GM21528 (cell line): ENCODE data around the gene B3GALT6.

ENCODE experiments used
- ATAC-seq: cut with Tn5 transposase; IDR thresholded peaks from one replicate; pipeline ENCODE4 v1.9.1; 2021; ENCODE audit warnings: mild to moderate bottlenecking, moderate library complexity; ENCODE audit not compliant: unreplicated experiment, low FRiP score

B3GALT6 gene

GRCh38 chr1:1229770-1230169 lies 2.3 kb upstream of the B3GALT6 start:
- ATAC-seq, result no peak

DNA sequence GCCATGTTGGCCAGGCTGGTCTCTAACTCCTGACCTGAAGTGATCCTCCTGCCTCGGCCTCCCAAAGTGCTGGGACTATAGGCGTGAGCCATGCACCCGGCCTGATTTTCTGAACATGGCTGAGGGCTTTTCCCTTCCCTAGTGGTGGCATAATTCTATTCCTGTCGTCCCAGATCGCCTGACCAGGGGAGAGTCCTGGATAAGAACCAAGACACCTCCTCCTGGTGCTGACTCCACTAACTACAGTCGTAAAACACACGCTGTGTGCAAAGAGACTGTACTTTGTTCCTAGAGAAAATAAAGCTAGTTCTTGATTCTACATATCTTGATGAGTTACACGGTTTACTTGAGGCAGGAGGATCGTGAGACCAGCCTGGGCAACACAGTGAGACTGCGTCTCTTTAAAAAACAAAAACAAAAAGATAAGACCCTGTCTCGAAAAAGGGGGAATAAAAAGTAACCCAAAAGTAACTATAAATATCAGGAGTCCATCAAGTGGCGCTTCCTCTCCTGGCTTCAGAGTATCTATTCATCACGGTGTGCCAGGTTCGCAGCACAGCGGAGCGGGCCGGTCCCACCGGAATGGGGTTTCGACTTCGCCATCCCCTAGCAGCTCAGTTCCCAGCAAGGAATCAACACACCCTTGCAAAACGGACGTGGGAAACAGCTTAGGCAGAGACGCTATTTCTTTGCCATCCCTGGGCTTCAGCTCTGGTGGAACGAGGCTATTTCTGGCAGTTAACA lies 1.2 kb upstream of the B3GALT6 start:
- ATAC-seq, result no peak

DNA sequence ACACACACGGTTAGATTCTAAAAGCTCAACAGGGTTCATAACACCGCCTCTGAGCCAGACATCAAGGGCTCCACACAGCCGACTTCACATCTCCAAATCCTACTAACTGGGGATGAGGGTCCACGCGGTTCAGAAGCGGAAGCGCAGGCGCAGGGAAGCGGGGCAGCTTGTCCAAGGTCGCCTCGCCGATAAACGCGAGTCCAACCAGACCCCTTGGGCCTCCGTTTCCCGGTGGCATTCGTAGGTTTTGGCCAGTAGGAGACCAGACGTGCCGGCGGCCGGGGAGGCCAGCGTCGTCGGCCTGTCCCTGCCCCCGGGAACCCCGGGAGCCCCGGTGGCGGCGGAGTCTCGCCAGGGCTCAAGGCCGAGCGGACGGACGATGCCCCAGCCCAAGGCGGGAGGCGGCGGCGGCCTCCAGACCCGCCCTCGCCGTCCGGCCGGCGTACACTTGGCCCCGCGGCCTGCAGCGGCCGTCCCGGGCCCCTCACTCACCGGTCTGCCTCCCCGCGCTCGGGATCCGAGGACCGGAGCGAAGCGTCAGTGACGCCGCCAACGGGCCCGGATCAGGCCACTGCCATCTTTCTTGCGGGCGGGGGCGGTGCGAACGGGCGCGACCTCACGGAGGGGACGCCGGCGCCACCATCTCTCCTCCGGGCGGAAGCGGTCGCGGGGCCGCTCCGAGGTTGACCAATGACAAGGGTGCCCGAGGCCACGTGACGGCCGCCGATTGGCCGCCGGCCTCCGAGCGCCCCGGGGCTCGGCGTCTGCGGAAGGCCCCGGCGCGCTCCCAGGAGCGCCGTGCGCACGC lies 433 bp upstream of the B3GALT6 start, which contains the start of gene SDF4:
SDF4 (minus strand) TSS at position 602 of the 808 bp plus-strand sequence. CDS start 3,229 bp downstream, outside the sequence.
- peak; percentile 86 for ATAC-seq

DNA sequence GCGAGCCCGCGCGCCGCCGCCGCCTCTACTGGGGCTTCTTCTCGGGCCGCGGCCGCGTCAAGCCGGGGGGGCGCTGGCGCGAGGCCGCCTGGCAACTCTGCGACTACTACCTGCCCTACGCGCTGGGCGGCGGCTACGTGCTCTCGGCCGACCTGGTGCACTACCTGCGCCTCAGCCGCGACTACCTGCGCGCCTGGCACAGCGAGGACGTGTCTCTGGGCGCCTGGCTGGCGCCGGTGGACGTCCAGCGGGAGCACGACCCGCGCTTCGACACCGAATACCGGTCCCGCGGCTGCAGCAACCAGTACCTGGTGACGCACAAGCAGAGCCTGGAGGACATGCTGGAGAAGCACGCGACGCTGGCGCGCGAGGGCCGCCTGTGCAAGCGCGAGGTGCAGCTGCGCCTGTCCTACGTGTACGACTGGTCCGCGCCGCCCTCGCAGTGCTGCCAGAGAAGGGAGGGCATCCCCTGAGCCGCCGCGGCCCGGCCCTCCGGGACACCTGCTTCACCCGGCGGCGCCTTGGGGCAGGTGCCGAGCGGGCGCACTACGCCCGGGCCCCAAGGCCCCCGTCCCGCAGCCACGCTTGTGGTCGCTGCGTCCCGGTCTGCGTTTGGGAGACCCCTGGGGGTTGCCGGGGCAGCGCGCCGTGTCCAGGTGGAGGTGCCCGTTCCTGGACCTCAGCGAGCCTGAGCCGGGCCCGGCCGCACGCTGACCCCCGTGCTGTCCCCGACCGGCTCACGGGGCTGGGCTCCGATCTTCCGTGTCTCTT lies 944 bp downstream of the B3GALT6 start:
- ATAC-seq, result no peak

DNA sequence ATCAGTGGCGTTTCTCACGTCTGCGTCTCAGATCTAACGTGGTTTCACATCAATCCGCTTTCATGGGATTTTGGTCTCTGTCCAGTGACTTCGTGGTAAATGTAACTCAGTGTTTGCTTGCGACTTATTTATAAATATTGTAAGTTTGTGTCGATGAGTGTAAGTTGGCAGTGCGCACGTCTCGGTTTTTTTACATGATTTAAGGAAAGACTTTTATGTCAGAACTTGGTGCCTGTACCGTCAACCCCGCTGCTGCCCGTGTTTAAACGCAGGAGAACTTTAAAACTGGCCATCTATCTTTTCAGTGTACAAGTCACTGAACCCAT lies 1.5 kb downstream of the B3GALT6 start:
- no peak for ATAC-seq

DNA sequence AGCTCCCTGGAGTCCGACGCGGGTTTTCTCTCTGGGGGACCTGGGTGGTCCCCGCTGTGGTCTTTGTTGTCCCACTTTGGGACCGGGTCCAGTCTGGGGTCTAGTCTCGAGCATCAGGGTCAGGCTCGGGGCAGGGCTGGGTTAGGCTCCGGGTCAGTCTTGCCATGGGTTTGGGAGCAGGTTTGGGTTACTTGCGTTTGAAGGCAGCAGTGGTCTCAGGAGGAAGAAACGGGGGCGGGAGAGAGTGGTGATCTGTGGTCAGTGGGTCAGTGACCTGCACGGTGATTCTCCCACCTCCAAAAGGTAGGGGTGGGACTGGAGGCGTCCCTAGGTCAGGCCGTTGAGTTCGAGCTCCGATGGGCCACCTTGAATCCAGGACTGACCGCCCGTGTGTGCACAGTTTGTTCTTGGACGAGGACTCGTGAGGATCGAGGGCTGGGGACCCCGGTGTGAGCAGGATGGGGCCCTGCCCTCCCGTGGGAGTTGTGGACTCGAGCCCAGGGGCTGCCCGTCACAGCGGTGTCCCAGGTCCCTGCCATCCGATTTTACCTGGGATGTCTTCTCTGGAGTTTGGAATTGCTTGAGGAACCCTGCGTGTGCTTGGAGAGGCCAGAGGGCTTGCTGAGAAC lies 2.3 kb downstream of the B3GALT6 start:
- no peak for ATAC-seq

DNA sequence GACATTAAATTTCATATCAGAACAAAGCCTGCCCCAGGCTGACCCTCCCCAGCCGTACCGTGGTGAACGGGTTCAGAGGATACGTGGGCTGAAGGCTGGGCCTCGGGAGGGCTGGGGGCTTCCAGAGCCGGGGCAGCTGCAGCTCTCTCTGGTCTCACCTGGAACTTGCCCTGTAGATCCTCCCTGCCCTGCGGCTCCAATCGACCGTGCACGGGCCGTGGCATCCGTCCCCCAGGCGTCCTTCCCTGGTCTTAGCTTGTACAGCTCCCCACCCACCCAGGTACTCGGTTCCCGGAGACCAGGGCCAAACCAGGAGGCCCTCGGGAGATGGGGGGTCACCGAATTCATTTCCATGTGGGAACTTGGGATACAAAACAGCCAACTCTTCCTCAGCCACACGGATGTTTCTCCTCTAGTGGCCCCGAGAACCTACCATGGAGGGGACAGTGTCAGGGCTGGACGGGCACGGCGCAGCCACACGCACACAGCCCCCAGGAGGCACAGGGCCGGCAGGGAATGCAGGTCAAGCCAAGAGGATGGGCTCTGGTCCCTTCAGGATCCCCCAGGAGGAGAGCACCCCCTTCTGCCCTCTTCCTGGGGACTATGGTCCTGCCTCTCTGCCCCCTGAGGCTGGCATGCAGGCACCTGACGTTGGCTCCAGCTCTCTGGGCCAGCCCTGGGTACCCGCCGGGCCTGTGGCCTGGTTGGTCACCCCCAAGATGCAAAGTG lies 3.1 kb downstream of the B3GALT6 start:
- no peak for ATAC-seq

DNA sequence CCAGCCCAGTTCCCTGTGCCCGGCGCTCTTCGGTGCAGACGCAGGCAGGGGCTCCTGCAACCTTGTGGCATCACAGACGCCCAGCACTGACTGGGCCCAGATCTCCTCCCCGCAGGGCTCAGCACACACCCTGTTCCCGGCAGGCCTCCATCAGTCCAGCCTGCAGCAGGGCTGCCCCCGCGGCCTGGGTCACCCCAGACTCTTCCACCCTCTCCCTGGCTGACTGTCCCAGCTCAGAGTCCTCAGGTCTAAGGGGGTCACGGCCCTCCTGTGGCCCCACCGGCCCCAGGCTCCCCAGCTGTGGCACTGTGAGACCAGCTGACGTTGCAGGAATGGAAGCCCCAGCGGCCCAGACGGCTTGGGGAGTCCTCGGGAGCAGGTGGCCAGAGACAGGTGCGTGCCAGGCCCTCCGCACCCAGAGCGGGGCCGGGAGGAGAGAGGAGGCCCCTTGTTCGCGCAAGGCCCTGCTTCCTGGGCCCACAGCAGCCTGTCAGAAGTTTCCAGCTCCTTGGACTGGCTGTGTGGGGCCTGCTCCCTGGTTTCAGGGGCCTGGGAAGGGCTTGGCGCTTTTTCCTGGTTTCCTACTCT lies 4.2 kb downstream of the B3GALT6 start:
- no peak for ATAC-seq

- no peak for ATAC-seq
These were observed 5.2 kb downstream of the B3GALT6 start for GRCh38 chr1:1236945-1237873.

- no peak for ATAC-seq
These were observed 6.1 kb downstream of the B3GALT6 start for GRCh38 chr1:1237874-1238701.

GRCh38 chr1:1238702-1239178 lies 6.7 kb downstream of the B3GALT6 start:
- ATAC-seq, result no peak

- ATAC-seq, result no peak
These were observed 7.2 kb downstream of the B3GALT6 start for GRCh38 chr1:1239227-1239613.

- ATAC-seq, result no peak
These were observed 7.7 kb downstream of the B3GALT6 start for GRCh38 chr1:1239614-1240347.

DNA sequence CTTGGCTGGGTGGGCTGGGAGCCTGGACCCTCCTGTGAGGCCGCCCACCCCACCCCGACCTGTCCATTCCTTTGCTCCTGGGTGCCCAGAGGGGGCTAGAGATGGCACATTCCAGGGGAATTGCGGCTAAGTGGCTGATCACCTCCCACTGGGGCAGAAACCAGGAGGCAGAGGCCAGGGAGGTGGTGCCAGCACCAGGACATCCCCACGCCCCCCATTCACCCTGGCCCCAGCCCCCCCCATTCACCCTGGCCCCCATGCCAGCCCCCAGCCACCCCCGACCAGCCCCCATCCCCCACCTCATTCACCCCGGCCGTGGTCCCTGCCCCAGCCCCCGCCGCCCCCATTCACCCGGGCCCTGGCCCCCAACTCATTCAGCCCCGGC lies 8.3 kb downstream of the B3GALT6 start:
- ATAC-seq, result no peak

GRCh38 chr1:1240822-1241587 lies 9.0 kb downstream of the B3GALT6 start:
- no peak for ATAC-seq

DNA sequence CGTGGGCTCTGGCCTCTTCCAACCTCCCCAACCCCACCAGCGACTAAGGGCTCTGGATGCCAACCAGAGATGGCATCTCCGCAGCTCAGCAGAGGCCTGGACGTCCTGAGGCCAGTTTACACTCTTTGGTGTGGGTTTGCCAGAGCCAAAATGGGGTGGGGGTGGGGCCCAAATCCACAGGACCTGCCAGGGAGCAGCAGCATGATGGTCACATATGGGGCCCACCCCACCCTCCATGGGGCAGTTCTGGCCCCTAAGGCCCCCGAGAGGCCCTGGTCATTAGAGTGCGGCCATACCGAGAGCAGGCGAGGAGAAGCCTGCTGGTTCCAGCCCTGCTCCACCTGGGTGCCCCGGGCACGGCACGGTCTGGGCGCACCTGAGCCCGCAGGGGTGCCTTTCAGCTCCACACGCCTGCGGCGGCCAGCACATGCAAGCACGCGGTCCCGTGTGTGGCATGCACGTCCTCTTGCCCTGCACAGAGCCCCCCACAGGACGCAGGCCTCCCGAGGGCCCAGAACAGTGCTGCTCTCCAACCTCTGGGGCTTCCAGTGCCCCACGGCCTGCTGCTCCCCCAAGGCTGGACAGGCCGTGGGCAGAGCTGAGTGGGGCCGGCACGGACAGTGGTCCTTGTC lies 9.7 kb downstream of the B3GALT6 start:
- no peak for ATAC-seq
